HG03342 (cell line): ENCODE results near the gene ERMP1.
"Not testable (repeated sequence)": the region's sequence is repeated elsewhere in the genome, so short reads cannot be mapped to it uniquely, and the experiment has no call there.

Source experiments
- ATAC-seq: cut with Tn5 transposase; IDR thresholded peaks from one replicate; pipeline ENCODE4 v1.9.1; 2021; ENCODE audit warnings: mild to moderate bottlenecking, moderate library complexity; ENCODE audit not compliant: unreplicated experiment

The ERMP1 gene

GRCh38 chr9:5832538-5833529, at the start of gene ERMP1:
Gene ERMP1, minus strand, starts transcription at chr9:5833117. Its CDS starts 90 bp downstream, at chr9:5833027.
- ATAC-seq = peak; percentile 78

GRCh38 chr9:5882244-5883012, 49.5 kb upstream of the ERMP1 start:
- ATAC-seq = not testable (repeated sequence)

GRCh38 chr9:5879419-5880181, 46.7 kb upstream of the ERMP1 start:
- no peak for ATAC-seq

GRCh38 chr9:5876711-5877110, 43.8 kb upstream of the ERMP1 start:
- ATAC-seq = no peak

GRCh38 chr9:5876026-5876425, 43.1 kb upstream of the ERMP1 start:
- no peak for ATAC-seq

- ATAC-seq = no peak
These were observed 41.1 kb upstream of the ERMP1 start for GRCh38 chr9:5874048-5874447.

GRCh38 chr9:5873439-5873838, 40.5 kb upstream of the ERMP1 start:
- no peak for ATAC-seq

- ATAC-seq = no peak
These were observed 39.6 kb upstream of the ERMP1 start for GRCh38 chr9:5872511-5872910.

GRCh38 chr9:5871785-5872184, 38.9 kb upstream of the ERMP1 start:
- ATAC-seq = no peak

- no peak for ATAC-seq
These were observed 37.8 kb upstream of the ERMP1 start for GRCh38 chr9:5870691-5871090.

GRCh38 chr9:5870020-5870339, 37.1 kb upstream of the ERMP1 start:
- ATAC-seq = no peak

GRCh38 chr9:5869315-5870019, 36.5 kb upstream of the ERMP1 start:
- ATAC-seq = no peak

- ATAC-seq = no peak
These were observed 35.3 kb upstream of the ERMP1 start for GRCh38 chr9:5868235-5868634.

GRCh38 chr9:5866685-5867084, 33.8 kb upstream of the ERMP1 start:
- no peak for ATAC-seq

- no peak for ATAC-seq
These were observed 33.4 kb upstream of the ERMP1 start for GRCh38 chr9:5866272-5866671.

GRCh38 chr9:5864446-5864845, 31.5 kb upstream of the ERMP1 start:
- ATAC-seq = no peak

- ATAC-seq = no peak
These were observed 30.3 kb upstream of the ERMP1 start for GRCh38 chr9:5863092-5863746.

GRCh38 chr9:5858833-5859232, 25.9 kb upstream of the ERMP1 start:
- no peak for ATAC-seq

- ATAC-seq = no peak
These were observed 25.0 kb upstream of the ERMP1 start for GRCh38 chr9:5857928-5858327.
